Heart left ventricle (tissue), 13 donors: ENCODE measurements around the gene GP5.

ENCODE experiments used
- CTCF ChIP-seq, 12 donors: fragments of 200-600 bp; sonication (generic) in 4 of 12; IDR thresholded peaks; one replicate each; pipeline versions ENCODE4 v1.5.0 to v1.8.0; 2018 to 2022; ENCODE audit warnings: antibody characterized with exemption in 12 of 12, mild to moderate bottlenecking in 5 of 12
- POLR2A ChIP-seq, 2 donors: fragments of 450-650 bp; IDR thresholded peaks; one replicate each; pipeline ENCODE4 v1.6.1; 2017; ENCODE audit warnings: antibody characterized with exemption in 2 of 2, mild to moderate bottlenecking in 2 of 2, moderate library complexity in 2 of 2
- donor health status: ischemic (EF 13 %, LVEDD 7.1; RV severe dilation, severe dysfunction).
- donor health status: DM: no; HTN: yes; CAD: no.
- donor health status: DM: no; HTN: no; CAD: no.
- donor health status: ischemic (EF 25% LVEDD 6.9; RV normal size, moderate dysfunction).
- donor health status: ischemic (EF 25% LVEDD 5.7; RV mildly dilated, moderate dysfunction).
- donor health status: ischemic (EF 35%, LVEDD 5.7; RV mildly dilated, moderate dysfunction).
- donor health status: nonischemic (EF 11% LVEDD 7.7; RV severe dilation, severe dysfunction).
- donor health status: DM: yes; HTN: yes; CAD: no.
- donor health status: PGD.
- donor health status: ischemic (EF 29% LVEDD 5.4; RV normal size, mild dysfunction).
- donor health status: nonischemic (EF 23%, LVEDD 6.1; RV moderate dilation, normal function).

GRCh38 chr3:194373899-194374298 lies 25.2 kb downstream of the GP5 start:
- no peak for TF ChIP-seq CTCF (IDR thresholded peaks at IDR 0.05)
- TF ChIP-seq POLR2A (IDR thresholded peaks at IDR 0.05): no peak
